Islet of Langerhans (tissue), 1 donor: ENCODE data around the gene CFAP61.
A peak's percentile ranks its signal among the peaks of the same experiment; 100 is the strongest.
"Not testable (repeated sequence)": the region's sequence is repeated elsewhere in the genome, so short reads cannot be mapped to it uniquely, and the experiment has no call there.

ENCODE experiments used
- FAIRE-seq: peaks from one replicate; lab custom pipeline; 2011; peaks lifted over from hg19 to GRCh38; lab: Jason Lieb, UNC

CFAP61 gene

DNA sequence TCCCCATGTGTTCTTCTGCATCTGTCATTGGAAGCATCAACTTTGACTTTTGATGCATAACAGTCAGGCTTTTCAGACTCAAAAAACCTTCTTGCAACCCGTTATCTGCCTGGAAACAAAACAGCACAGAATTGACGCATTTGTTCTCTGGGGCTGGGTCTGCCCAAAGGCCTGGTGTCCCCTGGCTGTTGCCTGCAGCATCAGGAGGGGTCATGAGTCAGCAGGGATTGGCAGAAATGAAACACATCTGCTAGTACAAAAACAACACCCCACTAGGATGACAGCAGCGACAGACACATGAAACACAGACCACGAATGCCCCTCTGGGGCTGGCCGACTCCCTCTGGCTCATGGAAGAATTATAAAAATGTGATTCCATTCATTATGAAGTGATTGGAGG is 158.0 kb downstream of the CFAP61 start:
- FAIRE-seq, result no peak

DNA sequence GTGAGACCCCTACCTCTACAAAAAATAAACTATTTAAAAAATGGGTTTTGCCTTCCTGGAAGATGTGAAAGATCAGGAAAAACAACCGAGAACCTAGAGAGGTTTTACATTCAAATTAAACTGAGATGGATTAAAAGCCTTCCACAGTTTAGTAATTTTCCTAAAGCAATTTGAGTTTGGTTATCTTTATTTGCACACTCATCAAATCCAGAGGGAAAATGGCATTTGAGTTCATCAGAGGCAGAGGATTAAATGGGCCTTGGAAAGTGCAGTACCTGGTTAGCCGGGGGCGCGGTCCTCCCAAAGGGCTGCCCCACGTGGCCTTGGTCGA is 158.6 kb downstream of the CFAP61 start:
- FAIRE-seq, result no peak

GRCh38 chr20:20211274-20211987 is 159.1 kb downstream of the CFAP61 start:
- FAIRE-seq, result peak; percentile 95

DNA sequence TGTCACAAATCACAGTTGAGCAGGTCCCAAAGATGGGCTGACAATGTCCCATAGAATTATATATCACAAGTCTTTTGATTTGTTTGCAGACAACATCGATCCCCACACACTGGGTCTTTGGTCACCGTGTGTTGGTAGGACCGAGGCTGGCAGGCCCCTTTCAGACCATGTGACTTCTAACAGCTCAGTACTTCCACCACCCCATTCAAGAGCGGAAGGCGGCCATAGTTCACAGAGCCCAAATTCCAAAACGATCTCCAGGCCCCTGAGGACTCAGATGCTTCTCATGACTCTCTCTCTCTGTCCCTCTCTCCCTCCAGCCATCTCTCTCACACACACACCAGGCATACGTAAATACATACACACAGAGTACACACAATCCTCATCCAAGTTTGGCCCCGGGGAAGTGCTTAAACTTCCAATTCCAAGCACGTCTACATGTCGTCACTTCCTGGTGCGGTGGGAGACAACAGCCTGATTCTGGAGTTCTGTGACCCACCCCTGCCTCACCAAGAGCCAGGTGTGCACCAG is 159.7 kb downstream of the CFAP61 start:
- no peak for FAIRE-seq

DNA sequence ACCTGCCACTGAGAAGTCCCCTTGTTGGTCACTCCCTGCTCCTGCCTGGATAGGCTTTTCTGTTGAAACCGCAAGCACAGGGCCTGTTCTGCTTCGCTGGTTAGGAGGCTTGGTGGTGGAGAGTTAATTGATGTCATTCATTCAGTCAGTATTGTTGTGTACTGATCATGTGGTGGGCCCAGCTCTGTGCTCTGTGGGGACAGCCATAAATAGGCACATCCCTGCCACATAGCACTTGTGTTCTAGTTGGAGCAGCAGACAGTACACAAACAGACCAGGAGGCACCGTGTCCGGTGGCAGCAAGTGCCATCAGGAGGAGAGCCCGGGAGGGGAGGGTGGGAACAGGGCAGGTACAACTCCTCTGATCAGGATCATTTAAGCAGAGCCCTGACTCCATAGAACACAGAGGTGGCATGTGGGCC is 160.4 kb downstream of the CFAP61 start:
- FAIRE-seq, result no peak

DNA sequence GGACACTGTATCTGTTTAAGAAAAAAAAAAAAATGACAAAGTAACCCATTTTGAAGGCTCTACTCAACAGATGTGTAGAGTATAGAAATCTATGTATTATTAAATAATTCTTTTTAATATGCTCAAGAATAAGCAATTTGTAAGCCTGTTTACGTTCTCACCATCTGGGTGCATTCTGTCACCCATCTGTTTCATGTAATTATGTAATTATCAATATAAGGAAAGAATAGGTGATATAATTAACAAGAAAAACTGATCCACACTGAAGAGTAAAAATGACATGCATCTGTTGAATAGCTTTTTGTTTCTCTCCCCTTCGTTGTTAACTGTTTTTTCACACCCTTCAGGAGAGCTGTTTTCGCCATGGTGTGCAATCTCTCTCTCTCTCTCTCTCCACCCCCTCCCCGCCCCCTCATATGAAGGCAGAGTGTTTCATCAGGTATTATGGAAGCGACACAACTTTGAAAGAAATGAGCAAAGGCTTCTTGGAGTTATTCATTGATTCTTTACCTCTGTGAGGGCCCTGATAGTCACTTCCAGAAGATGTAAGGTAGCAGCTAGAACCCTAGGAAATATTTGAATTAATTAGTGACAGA is 161.3 kb downstream of the CFAP61 start:
- no peak for FAIRE-seq

DNA sequence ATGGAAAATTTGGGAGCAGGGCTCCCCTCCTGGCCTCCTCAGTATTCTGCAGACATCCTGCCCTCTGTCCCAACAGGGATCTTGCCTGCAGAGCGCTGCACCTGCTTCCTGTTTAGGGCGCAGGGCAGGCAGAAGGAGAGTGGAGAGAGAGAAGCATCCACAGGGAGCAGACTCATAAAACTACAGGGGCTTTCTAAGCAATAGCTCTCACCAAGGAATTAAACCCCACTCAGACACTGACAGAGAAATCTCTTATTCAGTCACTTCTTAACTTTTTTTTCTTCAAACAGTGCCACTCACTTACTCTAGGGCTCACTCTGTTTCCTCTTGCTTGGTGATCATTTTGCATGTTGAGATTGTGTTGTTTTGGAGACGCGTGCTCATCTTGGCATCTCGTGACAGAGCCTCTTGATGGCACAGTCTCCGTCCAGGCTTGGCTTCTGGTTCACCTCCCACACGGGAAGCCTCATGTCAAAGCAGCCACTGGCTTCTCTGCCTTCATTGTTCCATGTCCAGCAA is 162.5 kb downstream of the CFAP61 start:
- no peak for FAIRE-seq

GRCh38 chr20:20215976-20216727 is 163.8 kb downstream of the CFAP61 start:
- peak; percentile 99 for FAIRE-seq

DNA sequence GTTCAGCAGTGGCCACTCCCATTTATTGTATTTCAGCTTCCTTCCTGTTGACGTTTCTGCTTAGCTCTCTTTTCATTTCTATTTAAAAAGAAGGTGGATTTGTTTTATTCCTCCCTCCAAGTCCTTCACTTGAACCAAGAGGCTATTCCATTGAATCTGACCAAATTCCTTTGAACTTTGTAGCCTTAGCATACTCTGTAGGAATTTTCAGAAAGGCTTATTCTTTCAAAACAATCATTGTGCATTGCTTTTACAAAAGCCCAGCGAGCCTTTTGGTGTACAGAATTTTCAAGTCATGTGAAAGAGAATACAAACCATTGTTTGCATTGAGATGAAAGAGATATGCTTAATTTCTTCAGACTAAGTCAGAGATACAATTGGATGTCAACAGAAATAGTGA is 164.6 kb downstream of the CFAP61 start:
- FAIRE-seq, result no peak

GRCh38 chr20:20217621-20218020 is 165.3 kb downstream of the CFAP61 start:
- FAIRE-seq, result no peak

DNA sequence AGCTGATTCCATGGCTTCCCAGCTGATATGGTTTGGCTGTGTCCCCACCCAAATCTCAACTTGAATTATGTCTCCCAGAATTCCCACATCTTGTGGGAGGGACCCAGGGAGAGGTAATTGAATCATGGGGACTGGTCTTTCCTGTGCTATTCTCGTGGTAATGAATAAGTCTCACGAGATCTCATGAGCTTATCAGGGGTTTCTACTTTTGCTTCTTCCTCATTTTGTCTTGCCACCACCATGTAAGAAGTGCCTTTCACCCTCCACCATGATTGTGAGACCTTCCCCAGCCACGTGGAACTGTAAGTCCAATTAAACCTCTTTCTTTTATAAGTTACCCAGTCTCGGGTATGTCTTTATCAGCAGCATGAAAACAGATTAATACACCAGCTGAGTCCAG is 165.8 kb downstream of the CFAP61 start:
- not testable (repeated sequence) for FAIRE-seq

GRCh38 chr20:20219016-20219415 is 166.7 kb downstream of the CFAP61 start:
- FAIRE-seq, result no peak

GRCh38 chr20:20220134-20220533 is 167.8 kb downstream of the CFAP61 start:
- no peak for FAIRE-seq

GRCh38 chr20:20223981-20224380 is 171.6 kb downstream of the CFAP61 start:
- FAIRE-seq, result no peak

GRCh38 chr20:20224806-20225205 is 172.5 kb downstream of the CFAP61 start:
- FAIRE-seq, result no peak

DNA sequence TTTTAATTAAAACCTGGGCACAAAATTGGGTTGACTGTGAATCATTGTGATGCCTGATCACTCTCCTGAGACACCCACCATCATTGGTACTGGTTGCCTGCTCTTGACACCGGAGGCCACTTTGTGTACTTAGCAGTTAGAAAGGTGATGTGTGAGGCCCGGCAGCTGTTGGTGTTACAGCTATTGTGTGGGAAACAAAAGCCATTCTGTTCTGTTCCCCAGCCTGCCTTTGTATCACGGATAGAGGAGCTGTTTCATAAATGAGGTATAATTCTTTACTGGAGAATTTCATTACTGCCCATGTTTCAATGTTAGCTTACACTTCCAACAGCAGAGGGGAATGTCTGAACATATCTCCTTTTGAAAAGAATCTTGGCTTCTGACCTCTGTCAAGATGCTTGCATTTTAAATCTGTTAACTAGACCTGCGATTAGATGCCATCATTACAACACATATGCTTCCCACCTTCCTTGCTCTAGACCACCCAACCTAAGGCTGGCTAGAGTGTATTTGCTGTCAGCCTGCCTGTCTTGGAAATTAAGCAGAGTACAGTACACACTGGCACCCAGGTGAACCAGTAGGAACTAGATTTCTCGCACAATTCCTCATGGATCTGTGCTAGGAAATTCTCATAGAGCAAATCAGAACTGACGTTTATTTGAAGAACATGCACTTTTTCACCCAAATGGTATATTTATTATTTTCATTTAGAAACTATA is 173.2 kb downstream of the CFAP61 start:
- no peak for FAIRE-seq

- no peak for FAIRE-seq
These were observed 174.2 kb downstream of the CFAP61 start for GRCh38 chr20:20226554-20226953.

GRCh38 chr20:20227013-20227571 is 174.8 kb downstream of the CFAP61 start:
- FAIRE-seq, result no peak

DNA sequence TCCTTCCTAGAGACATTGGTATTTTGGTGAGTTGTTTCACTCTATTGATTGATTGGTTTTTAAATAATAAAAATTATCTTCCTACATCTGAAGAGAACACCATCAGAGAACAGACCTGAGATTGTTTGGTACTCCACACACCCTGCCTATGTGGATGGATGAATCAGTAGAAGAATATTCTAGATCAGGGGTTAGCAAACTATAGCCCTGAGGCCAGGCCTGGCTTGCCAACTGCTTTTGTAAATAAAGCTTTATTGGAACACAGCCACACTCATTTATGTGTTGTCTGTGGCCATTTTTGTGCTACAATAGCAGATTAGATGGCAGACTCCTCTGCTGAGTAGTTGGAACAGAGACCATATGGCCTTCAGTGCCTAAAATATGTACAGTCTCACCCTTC is 176.0 kb downstream of the CFAP61 start:
- no peak for FAIRE-seq

- no peak for FAIRE-seq
These were observed 177.3 kb downstream of the CFAP61 start for GRCh38 chr20:20229595-20229994.

DNA sequence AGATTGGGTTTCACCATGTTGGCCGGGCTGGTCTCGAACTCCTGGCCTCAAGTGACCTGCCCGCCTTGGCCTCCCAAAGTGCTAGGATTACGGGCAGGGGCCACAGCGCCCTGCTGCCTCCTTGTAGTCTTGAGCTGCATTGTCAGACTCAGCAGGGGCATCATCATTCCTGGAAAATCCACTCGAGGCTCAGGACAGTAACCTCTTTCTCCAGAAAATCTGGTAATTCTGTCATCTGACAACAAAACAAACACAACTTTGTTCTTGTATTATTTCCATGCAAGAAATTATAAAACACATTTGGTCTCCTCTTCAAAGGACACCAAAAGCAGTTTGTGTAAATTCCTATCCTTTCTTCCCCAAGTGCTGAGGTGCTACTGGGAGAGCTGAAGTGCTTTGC is 178.4 kb downstream of the CFAP61 start:
- FAIRE-seq, result no peak
